DND-41 (cell line): ENCODE results near the gene TBX4.

ENCODE experiments used
- CTCF ChIP-seq: IDR thresholded peaks from 2 replicates; pipeline ENCODE4 v1.5.1; 2012; ENCODE audit warnings: borderline replicate concordance, low read length, moderate library complexity, mild to moderate bottlenecking; ENCODE audit not compliant: poor library complexity, severe bottlenecking; ENCODE audit errors: extremely low read depth
- EZH2 ChIP-seq: IDR thresholded peaks from 3 replicates; pipeline ENCODE4 v1.6.1; 2012; ENCODE audit warnings: borderline replicate concordance, low read depth, mild to moderate bottlenecking, moderate library complexity, low read length, inconsistent platforms; ENCODE audit not compliant: severe bottlenecking

- TF ChIP-seq CTCF (no peak), EZH2 (no peak)
Measured at GRCh38 chr17:61404663-61404912, 47.6 kb upstream of the TBX4 start.
